LNCaP clone FGC (cell line): Measurements from ENCODE around the gene CLCNKB.
A peak's percentile ranks its signal among the peaks of the same experiment; 100 is the strongest.

Experiments
- DNase-seq: peaks from one replicate; pipeline ENCODE4 v3.0.0-alpha.2; 2011; ENCODE audit warnings: low read depth
- H3K4me3 ChIP-seq: 2 replicates; pipeline ENCODE4 v1.5.1; 2011; ENCODE audit warnings: mild to moderate bottlenecking, low read depth, low read length, control low read depth
- TF ChIP-seq, protein P1 (sequence below): IDR thresholded peaks from 2 replicates; pipeline ENCODE4 v1.5.1; 2012; ENCODE audit warnings: mild to moderate bottlenecking; ENCODE audit not compliant: control insufficient read depth, insufficient read depth; ENCODE audit errors: extremely low read depth

The CLCNKB gene

DNA sequence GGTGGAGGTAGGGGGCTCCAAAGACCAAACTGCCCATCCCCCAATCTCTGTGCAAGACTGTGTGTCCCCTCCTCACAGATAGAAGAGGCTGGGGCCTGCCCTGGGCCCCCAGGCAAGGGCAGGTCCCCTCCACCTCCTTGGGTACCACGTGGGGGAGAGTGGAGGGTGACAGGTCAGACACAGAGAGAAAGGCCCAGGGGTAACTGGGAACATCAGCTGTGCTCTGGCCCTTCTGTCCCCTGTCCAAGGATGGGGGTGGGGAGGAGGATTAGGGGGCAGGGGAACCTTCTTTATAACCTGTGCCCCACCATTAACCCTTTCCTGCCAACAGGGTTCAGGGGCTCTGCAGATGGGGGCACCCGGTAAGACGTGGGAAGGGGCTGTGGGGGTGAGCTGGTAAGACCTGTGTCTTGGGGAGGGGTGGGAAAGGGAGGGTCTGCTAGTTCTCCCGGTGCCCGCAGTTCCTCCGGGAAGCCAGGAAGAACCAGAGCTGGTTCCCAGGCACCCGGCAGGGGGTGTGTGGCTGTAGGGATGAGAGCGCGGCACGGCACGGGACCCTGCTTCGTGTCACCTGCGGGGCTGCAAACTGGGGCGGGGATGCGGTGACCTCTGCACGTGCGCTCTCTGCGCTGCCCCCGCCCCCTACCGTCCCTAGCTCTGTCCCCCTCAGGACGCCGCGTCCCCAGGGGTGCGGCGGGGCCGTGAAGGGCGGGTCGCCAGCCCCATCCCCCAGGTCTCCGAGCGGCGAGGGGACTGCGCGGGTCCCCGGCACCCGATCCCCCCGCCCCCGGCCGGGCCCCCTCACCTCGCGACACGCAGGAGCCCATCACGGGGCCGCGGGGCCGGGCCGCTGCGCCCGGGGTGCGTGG, 29.3 kb downstream of the CLCNKB start:
- DNase-seq: no peak
- TF ChIP-seq, protein P1, sequence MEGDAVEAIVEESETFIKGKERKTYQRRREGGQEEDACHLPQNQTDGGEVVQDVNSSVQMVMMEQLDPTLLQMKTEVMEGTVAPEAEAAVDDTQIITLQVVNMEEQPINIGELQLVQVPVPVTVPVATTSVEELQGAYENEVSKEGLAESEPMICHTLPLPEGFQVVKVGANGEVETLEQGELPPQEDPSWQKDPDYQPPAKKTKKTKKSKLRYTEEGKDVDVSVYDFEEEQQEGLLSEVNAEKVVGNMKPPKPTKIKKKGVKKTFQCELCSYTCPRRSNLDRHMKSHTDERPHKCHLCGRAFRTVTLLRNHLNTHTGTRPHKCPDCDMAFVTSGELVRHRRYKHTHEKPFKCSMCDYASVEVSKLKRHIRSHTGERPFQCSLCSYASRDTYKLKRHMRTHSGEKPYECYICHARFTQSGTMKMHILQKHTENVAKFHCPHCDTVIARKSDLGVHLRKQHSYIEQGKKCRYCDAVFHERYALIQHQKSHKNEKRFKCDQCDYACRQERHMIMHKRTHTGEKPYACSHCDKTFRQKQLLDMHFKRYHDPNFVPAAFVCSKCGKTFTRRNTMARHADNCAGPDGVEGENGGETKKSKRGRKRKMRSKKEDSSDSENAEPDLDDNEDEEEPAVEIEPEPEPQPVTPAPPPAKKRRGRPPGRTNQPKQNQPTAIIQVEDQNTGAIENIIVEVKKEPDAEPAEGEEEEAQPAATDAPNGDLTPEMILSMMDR: no peak
- peak overlapping the region; percentile 29; the same call in 1 of the 2 replicates for H3K4me3 ChIP-seq

DNA sequence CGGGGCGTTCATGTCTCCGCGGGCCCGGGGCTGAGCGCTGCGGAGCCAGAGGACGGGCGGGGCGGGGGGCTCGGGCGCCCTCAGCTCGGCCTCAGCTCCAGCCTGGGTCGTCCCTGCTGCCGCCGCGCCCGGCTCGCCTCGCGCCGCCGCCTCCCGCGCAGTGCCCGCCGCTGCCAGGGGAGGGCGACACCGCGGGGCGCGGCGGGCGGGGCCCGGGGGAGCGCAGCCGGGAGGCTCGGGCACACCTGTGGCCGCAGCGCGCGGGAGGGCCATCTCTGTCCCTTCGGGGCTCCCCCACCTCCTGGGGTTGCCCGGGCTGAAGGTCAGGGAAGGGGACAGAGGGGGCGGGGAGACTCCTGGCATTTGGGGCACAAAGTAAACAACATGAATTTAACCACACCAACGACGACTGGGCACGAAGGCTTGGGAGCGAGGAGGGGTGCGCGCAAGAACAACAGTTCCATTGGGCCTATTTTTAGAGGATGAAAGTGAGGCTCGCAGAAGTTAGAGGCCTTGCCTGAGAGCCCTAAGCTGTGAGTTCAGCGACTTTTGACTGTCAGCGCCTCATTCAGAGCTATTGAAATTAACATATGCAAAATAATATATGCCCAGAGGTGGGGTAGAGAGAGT, 30.0 kb downstream of the CLCNKB start, which contains the start of gene FAM131C:
Gene FAM131C (minus strand): TSS at position 162 of the 630 bp plus-strand sequence. CDS start 209 bp downstream, outside the sequence.
- peak within 1 kb of the TSS; percentile 29; the same call in 1 of the 2 replicates for H3K4me3 ChIP-seq
- TF ChIP-seq, protein P1: peak; percentile 58
- DNase-seq: no peak

DNA sequence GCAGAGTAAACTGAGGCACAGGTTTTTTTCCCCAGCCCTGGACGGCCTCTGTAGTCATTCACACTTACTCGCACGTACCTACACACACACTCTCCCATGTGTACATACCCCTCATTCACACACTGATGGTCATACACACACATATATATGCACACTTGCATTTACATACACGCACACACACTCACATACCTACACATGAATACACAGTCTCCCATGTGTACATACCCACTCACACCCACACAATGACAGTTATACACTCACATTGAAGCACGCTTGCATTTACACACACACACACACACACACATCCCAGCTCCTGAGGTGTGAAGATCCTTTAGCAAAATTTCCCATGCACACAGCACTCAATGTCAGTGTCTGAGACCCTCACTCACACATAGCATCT, 30.6 kb downstream of the CLCNKB start:
- H3K4me3 ChIP-seq: no peak overlapping the region
- TF ChIP-seq, protein P1: no peak
- no peak for DNase-seq

DNA sequence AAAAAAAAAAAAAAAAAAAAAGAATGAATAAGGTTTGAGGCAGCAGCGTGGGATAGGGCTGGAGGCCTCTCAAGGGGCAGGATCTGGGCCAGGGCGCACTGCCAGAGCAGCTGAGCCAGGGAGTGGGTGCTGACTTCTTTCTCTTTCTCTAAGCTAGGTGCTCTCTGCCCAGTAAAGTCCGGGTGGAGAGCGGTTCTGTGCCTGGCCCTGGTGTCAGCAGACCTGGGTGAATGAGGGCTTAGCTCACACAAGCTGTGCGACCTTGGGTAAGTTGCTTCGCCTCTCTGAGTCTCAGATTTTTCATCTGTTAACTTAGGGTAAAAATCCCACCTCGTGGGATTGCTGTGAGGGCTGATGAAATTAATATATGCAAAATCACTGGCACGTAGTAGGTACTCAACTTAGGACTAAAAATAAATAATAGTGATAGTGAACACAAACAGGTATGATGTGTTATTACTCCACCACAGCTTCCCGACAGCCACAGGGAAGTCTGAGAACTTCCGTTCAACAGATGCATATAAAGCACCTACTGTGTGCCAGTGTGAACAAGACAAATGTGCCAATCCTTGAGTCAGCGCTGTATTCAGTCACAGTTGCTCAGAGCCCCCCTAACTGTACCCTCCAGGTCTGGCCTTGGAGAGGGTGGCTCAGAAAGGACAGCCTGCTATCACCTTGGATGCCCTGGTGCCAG, 31.9 kb downstream of the CLCNKB start:
- TF ChIP-seq, protein P1: no peak
- DNase-seq: no peak
- H3K4me3 ChIP-seq: no peak overlapping the region

DNA sequence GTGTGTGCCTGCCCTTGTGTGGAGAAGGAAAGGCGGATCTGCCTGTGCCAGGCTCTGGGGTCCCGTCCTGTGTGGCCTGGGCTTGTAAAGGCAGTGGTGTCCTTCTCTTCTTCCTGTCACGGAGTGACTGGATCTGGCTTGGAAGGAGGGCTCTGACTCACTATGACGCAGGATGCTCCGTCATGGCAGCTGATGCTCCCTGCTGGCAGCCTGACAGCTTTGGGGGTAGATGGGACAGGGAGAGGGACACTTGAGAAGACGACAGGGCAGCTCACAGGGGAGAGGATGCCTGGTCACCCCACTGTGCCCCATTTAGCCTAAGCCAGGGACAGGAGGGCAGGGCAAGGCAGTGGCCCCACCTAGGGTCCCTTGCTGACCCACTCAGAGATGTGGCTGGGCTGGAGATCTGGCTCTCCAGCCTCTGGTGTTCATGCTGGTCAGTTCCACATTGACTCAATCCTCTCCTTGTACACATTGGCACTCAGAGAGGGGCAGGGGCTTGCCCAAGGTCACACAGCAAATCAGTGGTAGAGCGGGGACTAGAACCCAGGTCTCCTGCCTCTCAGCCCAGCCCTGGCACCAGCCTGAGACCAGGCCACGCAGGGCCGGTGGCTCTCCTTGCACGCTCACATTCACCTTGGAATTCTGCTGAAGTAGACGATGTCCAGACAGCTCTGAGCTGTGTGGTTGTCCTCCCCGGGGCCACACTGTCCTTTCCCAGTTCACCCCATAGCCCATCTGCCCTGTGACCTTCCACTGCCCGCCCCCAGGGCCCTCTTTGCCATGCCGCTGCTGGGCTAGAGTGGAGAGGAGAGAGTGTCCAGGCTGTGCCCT, 32.7 kb downstream of the CLCNKB start:
- H3K4me3 ChIP-seq: no peak overlapping the region
- DNase-seq: no peak
- TF ChIP-seq, protein P1: no peak

DNA sequence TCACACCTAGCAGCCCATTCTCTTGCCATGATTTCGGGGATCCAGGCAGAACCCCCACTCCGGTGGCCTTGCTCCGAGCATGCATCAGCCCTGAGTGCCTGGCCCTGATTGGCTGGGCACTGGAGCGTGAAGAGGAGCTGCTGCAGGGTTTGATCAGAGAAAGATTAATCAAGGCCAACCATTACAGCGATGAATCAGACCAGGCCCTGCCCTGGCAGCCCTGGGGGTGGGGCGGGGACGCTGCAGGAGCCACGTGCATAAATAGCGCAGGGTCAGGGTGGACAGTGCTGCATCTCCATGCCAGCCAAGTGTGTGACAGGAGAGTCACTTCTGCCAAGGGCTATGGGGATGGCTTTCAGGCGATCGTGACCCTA, 33.3 kb downstream of the CLCNKB start:
- TF ChIP-seq, protein P1: no peak
- no peak overlapping the region for H3K4me3 ChIP-seq
- DNase-seq: no peak
